ENCODE data around the gene AGPAT3.
"Not testable (repeated sequence)": the region's sequence is repeated elsewhere in the genome, so short reads cannot be mapped to it uniquely, and the experiment has no call there.

The AGPAT3 gene

DNA sequence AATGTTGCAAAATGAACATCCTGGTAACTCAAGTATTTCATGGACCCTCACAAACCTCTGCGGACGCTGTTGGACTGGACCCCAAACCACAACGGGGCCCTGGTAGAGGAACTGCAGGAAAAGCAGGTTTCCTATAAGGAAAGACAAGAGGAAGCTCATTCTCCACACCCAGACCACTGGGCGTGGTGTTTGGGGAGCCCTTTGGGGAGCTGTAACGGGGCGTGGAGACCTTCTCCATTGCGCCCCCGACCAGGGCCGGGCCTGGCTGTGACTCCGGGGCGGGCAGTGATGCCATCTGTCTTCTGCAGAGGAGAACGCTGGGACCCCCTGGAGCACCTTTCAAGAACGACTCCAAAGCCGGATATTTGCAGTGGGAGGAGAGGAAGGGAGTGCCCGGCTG is 30.0 kb upstream of the AGPAT3 start:
- DNase-seq, result no peak

DNA sequence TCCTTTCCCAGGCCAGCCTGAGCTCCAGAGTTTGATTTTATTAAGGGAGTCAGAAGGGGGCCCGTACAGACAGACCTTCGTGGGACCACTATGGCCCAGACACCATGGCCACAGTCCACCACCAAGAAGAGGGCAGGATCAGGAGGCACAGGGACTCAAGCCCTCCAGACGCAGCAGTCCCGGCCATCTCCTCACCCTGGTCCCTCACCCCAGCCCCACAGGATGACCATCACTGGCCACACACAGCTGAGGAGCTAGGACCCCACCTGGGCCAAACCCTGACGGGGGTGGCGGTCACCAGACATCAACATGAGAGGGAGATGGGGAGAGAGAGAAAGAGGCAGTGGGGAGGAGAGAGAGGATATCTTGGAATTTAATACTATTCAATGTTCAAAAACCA is 29.2 kb upstream of the AGPAT3 start:
- no peak for DNase-seq

DNA sequence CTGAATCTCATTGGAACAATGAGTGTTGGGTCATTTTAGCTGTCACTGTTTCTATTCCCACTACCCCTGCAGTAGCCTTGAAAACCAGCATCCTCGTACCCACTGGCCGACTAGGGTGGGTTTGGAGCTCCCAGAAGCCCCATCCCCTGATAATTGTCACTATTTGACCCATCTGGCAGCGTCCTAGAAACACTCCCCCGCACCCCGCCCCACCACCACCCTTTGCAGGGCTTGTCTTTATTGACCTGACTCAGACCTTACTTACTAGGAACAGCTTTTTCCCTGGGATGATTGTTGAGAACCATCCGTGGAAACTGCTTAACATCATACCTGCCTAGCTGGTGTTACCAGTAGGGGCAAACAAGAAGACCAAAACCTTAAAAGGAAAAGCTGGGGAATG is 28.4 kb upstream of the AGPAT3 start:
- no peak for DNase-seq

DNA sequence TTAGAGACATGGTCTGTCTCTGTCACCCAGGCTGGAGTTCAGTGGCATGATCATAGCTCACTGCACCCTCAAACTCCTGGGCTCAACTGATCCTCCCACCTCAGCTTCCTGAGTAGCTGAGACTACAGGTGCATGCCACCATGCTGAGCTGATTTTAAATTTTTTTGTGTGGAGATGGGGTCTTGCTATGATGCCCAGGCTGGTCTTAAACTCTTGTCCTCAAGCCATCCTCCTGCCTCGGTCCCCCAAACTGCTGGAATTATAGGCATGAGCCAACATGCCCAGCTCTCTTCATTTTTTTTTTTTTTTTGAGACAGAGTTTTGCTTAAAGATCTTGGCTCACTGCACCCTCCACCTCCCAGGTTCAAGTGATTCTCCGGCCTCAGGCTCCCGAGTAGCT is 24.8 kb upstream of the AGPAT3 start:
- no peak for DNase-seq

DNA sequence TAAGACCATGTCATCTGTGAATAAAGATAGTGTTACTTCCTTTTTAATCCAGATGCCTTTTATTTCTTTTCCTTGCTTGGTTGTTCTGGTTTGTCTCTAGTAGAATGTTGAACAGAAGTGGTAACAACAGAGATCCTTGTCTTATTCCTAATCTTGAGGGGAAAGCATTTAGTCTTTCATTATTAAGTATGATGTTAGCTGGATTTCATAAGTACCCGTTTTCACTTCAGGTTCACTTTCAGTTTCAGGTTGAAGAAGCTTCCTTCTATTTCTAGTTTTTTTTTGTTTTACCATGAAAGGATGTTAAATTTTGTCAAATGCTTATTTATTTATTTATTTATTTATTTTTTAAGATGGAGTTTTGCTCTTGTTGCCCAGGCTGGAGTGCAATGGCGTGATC is 22.3 kb upstream of the AGPAT3 start:
- DNase-seq, result peak; percentile 90

DNA sequence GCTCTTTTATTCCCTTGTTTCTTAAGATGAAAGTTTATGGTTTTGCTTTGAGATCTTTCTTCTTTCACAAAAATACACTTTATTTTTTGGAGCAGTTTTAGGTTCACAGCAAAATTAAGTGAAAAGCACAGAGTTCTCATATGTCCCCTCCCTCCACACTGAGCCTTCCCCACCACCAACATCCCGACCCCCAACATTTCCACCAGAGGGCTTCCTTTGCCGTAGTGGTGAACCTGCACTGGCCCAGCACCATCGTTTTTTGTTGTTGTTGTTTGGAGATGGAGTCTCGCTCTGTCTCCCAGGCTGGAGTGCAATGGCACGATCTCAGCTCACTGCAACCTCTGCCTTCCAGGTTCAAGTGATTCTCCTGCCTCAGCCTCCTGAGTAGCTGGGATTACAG is 20.1 kb upstream of the AGPAT3 start:
- DNase-seq, result not testable (repeated sequence)

DNA sequence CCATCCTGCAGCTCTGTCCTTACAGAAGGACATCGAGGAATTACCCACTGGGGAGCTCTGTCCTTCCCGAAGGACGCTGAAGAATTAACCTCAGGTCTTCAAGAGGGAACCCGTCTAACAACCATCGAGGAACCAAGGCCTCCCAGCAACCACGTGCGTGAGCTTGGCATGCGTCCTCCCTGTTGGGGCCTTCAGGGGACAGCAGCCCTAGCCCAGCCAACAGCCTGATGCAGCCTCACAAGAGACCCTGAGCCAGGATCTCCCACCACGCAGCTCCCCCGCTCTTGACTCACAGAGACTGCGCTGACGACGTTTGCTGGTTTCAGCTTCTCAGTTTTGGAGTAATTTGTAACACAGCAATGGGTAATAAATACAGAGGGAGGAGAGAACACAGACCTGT is 19.6 kb upstream of the AGPAT3 start:
- DNase-seq, result no peak

DNA sequence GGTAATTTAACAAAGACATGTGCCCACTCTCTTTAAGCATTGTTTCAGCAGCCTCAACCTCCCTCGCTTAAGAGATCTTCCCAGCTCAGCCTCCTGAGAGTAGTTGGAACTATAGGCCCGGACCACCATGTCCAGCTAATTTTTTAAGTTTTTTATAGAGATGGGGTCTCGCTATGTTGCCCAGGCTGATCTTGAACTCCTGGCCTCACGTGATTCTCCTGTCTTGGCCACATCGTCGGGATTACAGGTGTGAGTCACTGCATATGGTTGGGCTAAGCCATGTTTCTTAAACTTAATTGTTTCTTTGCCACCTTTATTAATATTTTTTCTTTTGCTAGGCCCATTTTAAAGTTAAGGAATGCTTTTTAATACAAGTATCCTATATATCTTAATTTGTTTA is 18.6 kb upstream of the AGPAT3 start:
- no peak for DNase-seq

DNA sequence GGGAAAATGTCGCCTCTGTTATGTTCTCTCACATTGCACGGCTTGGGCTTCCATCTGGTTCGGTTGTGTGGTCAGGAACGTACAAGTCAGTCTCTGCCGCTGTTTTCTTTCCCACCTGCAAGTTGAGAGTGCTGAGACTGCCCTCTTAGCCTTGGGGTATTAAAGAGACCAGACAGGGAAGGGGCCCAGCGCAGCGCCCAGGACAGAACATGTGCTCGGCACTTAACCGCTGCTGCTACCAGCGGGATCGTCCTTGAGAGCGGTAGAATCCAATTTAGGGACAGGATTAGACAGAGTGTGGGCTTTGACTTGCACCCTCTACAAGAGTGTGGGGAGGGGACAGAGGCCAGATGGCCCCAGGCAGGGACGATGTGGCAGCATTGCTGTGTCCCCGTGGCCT is 17.7 kb upstream of the AGPAT3 start:
- no peak for DNase-seq

DNA sequence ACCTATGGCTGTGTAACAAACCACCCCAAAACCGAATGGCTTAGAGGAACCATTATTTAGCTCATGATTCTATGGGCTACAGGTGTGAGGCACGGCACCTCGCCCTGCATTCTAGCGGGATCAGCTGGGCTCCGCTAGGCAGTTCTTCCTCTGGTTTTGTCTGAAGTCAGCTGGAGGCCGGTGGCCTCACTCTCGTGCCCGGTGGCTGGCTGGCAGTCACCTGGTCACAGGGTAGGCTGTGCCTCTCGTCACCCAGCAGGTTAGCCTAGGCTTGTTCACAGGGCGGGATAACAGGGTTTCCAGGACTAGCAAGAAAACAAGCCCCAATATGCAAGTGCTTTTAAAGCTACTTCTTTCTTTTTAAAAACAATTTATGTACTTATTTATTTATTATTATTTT is 16.3 kb upstream of the AGPAT3 start:
- DNase-seq, result no peak

DNA sequence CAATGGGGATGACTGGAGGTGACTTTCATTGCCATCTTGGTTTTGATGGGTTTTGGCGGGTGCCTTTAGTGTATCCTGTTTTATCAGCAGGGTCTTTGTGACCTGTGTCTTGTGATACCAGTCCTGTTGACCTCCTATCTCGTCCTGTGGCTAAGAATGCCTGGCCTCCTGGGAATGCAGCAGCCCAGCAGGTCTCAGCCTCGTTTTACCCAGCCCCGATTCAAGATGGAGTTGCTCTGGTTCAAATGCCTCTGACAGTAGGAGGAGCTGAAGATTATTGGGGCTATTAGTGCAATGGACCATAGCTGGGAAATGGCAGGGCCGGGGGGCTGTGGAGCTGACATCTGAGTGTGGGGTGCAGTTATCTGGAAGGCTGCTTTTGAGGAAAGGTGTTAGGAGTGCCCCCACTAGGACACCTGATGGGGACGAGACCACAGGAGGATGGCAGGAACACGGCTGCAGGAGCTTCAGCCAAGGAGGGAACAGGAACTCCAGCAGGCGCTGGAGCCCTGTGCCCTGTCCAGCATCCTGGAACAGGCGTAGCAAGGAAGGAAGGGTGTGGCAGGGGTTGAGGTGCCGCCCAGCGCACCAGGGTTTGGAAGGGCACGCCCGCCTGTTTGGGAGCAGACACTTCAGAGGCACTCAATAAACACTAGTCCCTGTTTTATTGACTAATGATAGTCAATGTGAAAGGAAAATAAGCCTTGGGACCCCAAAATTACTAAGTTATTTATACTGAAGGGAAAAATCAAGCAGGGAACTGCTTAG is 15.3 kb upstream of the AGPAT3 start:
- no peak for DNase-seq

DNA sequence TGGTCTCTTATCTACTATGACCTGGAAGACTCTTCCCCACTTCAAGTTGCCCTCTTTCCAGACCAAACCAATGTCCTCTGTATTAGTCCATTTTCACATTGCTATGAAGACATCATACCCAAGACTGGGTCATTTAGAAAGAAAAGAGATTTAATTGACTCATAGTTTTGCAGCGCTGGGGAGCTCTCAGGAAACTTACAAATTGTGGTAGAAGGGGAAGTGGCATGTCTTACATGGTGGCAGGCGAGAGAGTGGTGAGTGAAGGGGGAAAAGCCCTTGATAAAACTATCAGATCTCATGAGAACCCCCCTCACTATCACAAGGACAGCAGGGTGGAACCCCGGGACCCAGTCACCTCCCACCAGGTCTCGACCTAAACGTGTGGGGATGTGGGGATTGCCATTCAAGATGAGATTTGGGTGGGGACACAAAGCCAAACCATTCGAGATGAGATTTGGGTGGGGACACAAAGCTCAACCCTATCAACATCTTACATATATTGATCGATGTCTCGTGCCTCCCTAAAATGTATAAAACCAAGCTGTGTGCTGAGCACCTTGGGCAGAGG is 14.2 kb upstream of the AGPAT3 start:
- DNase-seq, result peak; percentile 83

DNA sequence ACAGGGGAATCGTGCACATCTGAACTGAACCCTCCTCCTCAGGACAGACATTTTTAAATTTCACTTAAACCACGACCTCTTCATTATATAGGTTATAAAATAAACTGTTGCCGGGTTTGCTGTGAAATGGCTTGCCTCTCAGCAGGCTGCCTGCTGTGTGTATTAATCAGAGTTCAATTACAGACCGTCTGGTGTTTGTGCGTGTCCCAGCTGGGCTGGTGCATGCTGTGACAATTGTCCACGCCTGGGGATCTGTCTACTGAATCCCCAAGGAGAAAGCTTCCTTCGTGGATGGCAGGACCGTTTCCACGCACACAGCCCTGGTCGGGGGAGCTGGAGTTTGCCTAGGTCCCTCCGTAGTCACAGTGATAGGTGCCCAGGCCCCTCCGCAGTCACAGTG is 13.4 kb upstream of the AGPAT3 start:
- no peak for DNase-seq

DNA sequence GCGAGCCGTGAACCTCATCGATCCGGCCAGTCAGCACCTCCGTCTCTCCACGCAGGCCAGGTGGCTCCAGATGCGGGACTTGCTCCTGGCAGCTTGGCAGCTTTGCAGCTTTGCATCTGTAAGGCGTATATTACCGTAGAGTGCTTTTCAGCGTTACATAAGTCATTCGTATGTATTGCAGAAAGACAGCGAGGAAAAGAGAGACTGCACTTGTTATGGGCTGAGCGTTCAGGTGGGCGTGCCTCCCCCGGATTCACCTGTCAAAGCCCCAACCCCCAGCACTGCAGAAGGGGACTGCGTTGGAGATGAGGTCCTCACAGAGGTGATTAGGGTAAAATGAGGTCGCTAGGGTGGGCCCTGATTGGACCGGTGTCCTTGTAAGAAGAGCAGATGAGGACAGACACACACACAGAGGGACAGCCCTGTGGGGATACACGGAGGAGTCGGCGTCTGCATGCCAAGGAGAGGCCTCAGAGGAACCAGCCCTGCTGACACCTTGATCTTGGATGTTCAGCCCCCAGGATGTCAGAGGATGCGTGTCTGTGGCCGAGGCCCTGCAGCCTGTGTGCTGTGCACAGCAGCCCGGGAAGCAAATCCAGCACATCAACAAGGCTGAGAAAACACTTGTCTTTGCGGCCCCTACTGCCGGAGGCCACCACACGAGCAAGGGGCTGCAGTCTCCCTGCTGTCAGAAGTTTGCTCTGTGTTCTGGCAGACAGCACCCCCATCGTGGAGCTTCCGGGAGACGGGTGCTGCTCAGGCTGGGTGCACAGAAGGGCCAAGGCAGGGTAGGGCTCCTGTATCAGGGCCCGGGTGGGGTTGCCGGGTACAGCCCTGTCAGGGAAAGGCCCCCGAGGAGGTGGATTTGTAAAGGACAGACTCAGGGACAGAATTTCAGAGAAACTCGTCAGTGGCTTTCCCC is 10.9 kb upstream of the AGPAT3 start:
- DNase-seq, result no peak

DNA sequence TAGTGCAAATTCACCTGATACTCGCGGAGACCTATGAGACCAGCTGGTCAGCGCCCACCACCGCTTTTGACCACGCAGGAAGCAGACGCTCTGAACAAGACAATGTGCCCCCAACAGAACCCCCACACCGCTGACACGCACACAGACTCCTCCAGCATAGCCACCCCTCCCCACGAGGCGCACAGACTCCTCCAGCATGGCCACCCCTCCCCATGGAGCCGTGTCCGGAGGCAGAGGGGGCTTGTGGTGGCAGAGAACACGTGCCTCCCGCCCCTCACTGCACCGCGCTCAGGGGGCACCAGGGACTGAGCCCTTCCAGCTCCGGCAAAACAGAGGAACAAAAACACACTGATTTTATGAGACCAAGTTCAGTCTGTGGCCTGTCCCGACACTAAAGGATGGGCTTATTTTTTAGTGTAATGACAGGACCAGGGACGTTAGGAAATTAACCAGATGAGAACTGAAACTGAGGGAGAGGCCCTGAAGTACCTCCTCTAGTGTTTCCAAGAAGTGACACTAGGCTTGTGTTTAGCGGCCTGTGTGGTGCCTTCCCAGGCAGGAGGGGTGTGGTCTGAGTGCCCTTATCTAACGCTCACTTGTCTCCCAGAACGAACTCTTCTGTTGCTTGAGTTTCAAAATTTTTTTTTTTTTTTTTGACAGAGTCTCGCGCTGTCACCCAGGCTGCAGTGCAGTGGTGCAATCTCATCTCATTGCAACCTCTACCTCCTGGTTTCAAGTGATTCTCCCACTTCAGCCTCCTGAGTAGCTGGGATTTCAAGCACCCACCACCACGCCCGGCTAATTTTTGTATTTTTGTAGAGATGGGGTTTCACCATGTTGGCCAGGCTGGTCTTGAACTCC is 10.0 kb upstream of the AGPAT3 start:
- DNase-seq, result peak; percentile 97

DNA sequence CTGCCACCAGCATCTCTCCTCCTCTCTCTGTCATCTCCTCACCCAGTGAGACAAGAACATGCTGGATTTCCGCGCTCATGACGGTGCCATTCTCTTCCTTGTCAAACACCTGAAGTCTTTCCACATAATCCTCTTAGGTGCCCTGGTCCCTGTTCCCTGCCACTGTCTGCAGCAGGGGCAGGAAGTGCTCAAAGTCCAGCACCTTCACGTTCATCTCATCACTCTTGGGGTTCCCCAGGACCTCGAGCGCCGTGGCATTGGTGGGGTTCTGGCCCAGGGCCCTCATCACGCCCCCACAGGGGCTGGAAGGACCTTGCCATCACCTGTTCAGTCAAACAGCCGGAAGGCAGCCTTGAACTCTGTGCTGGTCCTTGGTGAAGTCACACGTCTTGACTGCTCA is 9.1 kb upstream of the AGPAT3 start:
- DNase-seq, result no peak

DNA sequence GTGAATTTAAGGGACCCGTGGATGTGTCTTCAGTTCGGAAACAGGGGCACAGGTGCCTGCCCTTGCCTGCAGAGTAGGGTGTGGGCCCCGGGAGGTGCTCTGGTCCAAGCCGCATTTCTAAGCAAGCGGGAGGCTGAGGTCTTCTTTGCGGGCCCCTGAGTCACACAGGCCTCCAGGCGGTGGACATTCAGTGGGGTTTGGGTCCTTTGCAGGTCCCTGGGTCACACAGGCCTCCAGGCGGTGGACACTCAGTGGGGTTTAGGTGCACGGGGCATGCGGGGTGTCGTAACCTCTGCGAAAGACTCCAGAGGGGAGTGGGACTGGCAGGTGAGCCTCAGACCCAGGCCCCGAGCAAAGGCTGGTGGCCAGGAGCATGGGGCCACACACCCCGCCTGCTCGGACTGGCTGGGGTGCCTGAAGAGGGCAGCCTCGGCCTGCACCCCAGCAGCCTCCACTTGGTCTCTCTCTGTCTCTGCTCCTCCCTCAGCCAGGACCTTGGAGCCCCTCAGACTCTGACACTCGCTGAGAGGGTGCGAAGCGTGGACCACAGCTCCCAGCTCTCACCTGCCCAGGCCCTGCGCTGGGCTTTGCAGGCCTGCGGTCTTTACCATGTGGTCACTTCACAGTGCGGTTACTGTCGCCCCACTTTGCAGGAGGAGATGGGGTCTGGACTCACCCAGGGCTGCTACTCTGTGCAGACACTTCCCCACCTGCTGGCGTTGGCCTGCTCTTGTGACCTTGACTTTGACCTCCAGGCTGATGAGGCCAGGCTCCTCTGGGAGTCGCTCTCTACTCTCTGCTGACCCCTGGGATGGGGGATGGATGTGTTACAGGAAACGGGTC is 6.0 kb upstream of the AGPAT3 start:
- no peak for DNase-seq

DNA sequence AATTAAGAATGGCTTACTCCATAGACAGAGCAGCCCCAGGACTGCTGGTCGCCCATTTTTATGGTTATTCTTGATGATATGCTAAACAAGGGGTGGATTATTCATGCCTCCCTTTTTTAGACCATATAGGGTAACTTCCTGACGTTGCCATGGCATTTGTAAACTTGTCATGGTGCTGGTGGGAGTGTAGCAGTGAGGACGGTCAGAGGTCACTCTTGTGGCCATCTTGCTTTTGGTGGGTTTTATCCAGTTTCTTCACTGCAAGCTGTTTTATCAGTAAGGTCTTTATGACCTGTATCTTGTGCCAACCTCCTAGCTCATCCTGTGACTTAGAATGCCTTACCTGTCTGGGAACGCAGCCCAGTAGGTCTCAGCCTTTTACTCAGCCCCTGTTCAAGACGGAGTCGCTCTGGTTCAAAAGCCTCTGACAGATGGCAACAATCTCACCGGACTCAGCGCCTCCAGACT is 5.2 kb upstream of the AGPAT3 start:
- no peak for DNase-seq

DNA sequence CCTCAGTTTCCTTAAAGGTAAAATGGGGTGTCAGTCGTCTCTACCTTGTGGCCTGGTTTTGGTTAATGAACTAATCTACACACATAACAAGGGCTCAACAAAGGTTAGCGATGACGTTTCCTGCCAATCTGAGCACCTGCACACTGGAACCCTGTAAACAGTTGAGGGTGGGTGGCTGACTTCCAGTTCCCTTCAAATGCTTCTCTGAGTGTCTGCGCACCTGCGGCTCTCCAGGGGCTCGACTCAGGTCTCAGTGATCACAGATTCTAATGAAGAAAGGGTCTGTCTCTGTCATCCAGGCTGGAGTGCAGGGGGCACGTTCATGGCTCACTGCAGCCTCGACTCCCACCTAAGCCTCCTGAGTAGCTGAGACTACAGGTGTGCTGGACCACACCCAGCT is 3.3 kb upstream of the AGPAT3 start:
- no peak for DNase-seq

DNA sequence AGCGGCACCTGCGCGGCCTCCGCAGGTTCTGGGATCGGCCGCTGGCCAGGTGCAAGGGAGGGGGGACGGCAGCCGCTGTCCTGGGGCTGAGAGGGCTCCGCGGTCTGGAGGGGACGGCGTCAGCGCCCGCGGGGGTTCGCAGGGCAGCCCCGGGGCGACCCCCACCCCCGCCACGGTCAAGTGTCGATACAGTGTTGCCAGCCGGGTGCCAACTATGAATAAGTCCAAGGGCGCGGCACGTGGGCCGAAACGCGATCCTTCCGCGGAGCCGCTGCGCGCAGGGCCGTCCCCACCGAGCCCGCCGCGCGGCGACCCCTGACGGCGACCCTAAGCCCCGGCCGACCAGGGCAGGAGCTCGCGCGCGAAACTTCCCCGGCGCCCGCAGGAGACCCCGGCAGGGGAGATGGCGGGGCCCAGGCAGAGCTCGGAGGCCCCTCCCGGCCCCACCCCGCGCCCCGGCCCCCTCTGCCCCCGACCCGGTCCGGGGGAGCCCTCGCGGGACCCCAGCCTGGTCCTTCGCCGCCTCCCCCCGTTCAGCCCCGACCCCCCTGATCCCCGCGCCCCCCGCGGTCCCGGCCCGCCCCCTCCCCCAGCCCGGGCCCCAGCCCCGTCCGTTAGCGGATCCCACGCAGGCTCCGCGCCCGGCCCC is 586 bp upstream of the AGPAT3 start:
- peak; percentile 48 for DNase-seq

DNA sequence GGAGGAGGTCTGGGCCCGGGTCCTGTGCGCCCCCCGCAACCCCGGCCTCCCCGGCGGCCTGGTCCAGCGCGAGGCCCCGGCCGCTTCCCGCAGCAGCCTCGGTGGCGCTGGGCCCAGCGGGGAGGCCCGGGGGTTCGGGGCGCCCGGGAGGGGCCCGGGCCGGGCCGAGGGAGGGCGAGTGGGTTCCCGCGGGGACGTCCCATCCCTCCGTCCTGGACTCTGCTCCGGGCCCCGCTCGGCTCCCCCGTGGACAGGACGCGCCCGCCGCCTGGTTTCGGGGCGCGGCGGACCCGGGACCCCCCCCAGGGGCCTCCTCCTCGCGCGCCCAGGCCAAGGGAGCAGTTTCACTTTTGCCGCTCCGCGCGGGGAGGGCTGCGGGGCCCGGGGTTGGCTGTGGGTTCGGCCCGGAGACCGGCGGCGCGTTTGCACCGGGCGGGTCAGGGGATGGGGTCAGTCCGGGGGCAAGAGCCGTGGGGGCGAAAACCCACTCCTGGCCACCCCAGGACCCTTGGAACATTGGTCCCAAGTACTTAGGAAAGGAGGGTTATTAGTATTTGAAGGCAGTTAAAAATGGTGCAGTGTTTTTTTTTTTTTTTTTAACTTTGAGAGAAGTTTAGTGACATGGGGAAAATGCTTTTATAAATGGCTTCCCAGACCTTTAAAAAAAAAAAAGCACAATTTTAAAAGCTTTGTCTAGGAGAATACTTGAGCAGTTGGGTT is 677 bp downstream of the AGPAT3 start:
- DNase-seq, result peak; percentile 64

All from inflammatory macrophage treated with lipopolysaccharide for 4 hours (primary cell).